OCI-LY7 (cell line): Measurements from ENCODE around the gene MNT.

ENCODE experiments used
- CTCF ChIP-seq: fragments of 200-600 bp; sonication (generic); conservative IDR thresholded peaks from 2 replicates; pipeline ENCODE4 v1.5.1; 2014; ENCODE audit warnings: mild to moderate bottlenecking, antibody characterized with exemption, low read length, moderate library complexity, mixed read lengths
- EZH2phosphoT487 ChIP-seq: fragments of 200-600 bp; sonication (generic); IDR thresholded peaks from 2 replicates; pipeline ENCODE4 v1.6.1; 2018; ENCODE audit warnings: low read depth, borderline replicate concordance, mild to moderate bottlenecking, mixed run types, antibody characterized with exemption, low read length, moderate library complexity, mixed read lengths

- no peak for TF ChIP-seq CTCF
- no peak for TF ChIP-seq EZH2phosphoT487
These were observed 13.7 kb upstream of the MNT start for GRCh38 chr17:2414446-2415064.
